Suprapubic skin (tissue), 4 donors: ENCODE measurements around the gene VSIG1. TPM values are rescaled to one million over a fixed set of nuclear protein-coding genes. Genes with fewer than 3 reads are reported as not detected.

Experiments used
- DNase-seq, 2 donors: peaks; one replicate each; pipeline ENCODE4 v3.0.0-alpha.2; 2019; ENCODE audit warnings: low spot score in 2 of 2
- H3K27ac ChIP-seq: fragments of 200-600 bp; sonication (generic); one replicate; pipeline ENCODE4 v1.5.1; 2019
- H3K27me3 ChIP-seq: fragments of 200-600 bp; sonication (generic); one replicate; pipeline ENCODE4 v1.5.1; 2019
- H3K36me3 ChIP-seq: fragments of 200-600 bp; sonication (generic); one replicate; pipeline ENCODE4 v1.5.1; 2019
- H3K4me1 ChIP-seq: fragments of 200-600 bp; sonication (generic); one replicate; pipeline ENCODE4 v1.5.1; 2019
- H3K4me3 ChIP-seq: fragments of 200-600 bp; sonication (generic); one replicate; pipeline ENCODE4 v1.5.1; 2019; ENCODE audit warnings: mild to moderate bottlenecking
- H3K9me3 ChIP-seq: fragments of 200-600 bp; sonication (generic); one replicate; pipeline ENCODE4 v1.5.1; 2019
- CTCF ChIP-seq, 2 donors: fragments of 200-600 bp in 1 of 2; fragments of 450-650 bp in 1 of 2; sonication (generic) in 1 of 2; IDR thresholded peaks; one replicate each; pipeline ENCODE4 v1.5.1; 2016 to 2019; ENCODE audit warnings: antibody characterized with exemption in 2 of 2, mild to moderate bottlenecking in 1 of 2, moderate library complexity in 1 of 2
- EP300 ChIP-seq: sonication (generic); formaldehyde crosslinking; IDR thresholded peaks from one replicate; pipeline ENCODE4 v1.6.1; 2017; ENCODE audit warnings: antibody characterized with exemption
- POLR2A ChIP-seq, 2 donors: fragments of 450-650 bp; IDR thresholded peaks; one replicate each; pipeline ENCODE4 v1.6.1; 2017; ENCODE audit warnings: antibody characterized with exemption in 2 of 2, mild to moderate bottlenecking in 2 of 2, moderate library complexity in 2 of 2
- POLR2AphosphoS5 ChIP-seq, 3 donors: sonication (generic); formaldehyde crosslinking; IDR thresholded peaks; one replicate each; pipeline ENCODE4 v1.6.1; 2017; ENCODE audit warnings: antibody characterized with exemption in 3 of 3
- WGBS: methylation state at CpG from one replicate; pipeline ENCODE4 v1.1.5; 2018; 5-methylcytosine and 5-hydroxymethylcytosine counted together
- total RNA-seq, 4 donors: library from RNA; depleted of rRNA; stranded (reverse); fragments of >200 nt; gene quantifications; one replicate each; pipeline ENCODE4 v1.1.0, GENCODE V29; 2016

Gene VSIG1
- total RNA-seq, 4 donors from 2014 or later: 0.34 to 0.55 TPM; not detected in 2

- Histone ChIP-seq H3K4me1 (no peaks in the 10 kb centered on the region), H3K9me3 (no peaks in the 10 kb centered on the region), H3K4me3 (no peak overlapping the region), H3K27me3 (no peaks in the 10 kb centered on the region), H3K36me3 (no peaks in the 10 kb centered on the region), H3K27ac (no peak overlapping the region)
- 60% methylated on average over 3 of the region's 3 CpGs for WGBS
- no peak for DNase-seq
- no peak for TF ChIP-seq EP300
- TF ChIP-seq POLR2AphosphoS5 (IDR thresholded peaks at IDR 0.05): no peak
- TF ChIP-seq CTCF (IDR thresholded peaks at IDR 0.05): no peak
- no peak for TF ChIP-seq POLR2A (IDR thresholded peaks at IDR 0.05)
Measured at GRCh38 chrX:108019382-108019875, 25.4 kb upstream of the VSIG1 start.

GRCh38 chrX:108020631-108021030 is 24.2 kb upstream of the VSIG1 start:
- H3K27ac ChIP-seq: no peak overlapping the region
- H3K36me3 ChIP-seq: no peaks in the 10 kb centered on the region
- no peak for DNase-seq
- H3K4me1 ChIP-seq: no peaks in the 10 kb centered on the region
- H3K4me3 ChIP-seq: no peak overlapping the region
- TF ChIP-seq EP300 (no peak), CTCF (IDR thresholded peaks at IDR 0.05) (peak in 1 of 2 donors; percentile 19)
- no peaks in the 10 kb centered on the region for H3K9me3 ChIP-seq
- WGBS: 8% methylated on average over 2 of the region's 2 CpGs
- H3K27me3 ChIP-seq: no peaks in the 10 kb centered on the region

GRCh38 chrX:108022491-108023089 is 22.3 kb upstream of the VSIG1 start:
- no peak for DNase-seq
- H3K27ac ChIP-seq: no peak overlapping the region
- H3K4me3 ChIP-seq: no peak overlapping the region
- H3K9me3 ChIP-seq: no peaks in the 10 kb centered on the region
- TF ChIP-seq EP300: no peak
- TF ChIP-seq CTCF (IDR thresholded peaks at IDR 0.05): no peak
- no peak for TF ChIP-seq POLR2A (IDR thresholded peaks at IDR 0.05)
- TF ChIP-seq POLR2AphosphoS5 (IDR thresholded peaks at IDR 0.05): no peak
- H3K4me1 ChIP-seq: no peaks in the 10 kb centered on the region
- WGBS: 47% methylated on average over 1 of the region's 1 CpG
- H3K27me3 ChIP-seq: no peaks in the 10 kb centered on the region
- H3K36me3 ChIP-seq: no peaks in the 10 kb centered on the region

GRCh38 chrX:108025376-108025775 is 19.5 kb upstream of the VSIG1 start:
- Histone ChIP-seq H3K4me3 (no peak overlapping the region), H3K4me1 (no peaks in the 10 kb centered on the region), H3K36me3 (no peaks in the 10 kb centered on the region), H3K27ac (no peak overlapping the region), H3K27me3 (no peaks in the 10 kb centered on the region), H3K9me3 (no peaks in the 10 kb centered on the region)
- 87% methylated on average over 1 of the region's 1 CpG for WGBS
- DNase-seq: no peak
- TF ChIP-seq POLR2AphosphoS5 (IDR thresholded peaks at IDR 0.05) (no peak), EP300 (no peak)

GRCh38 chrX:108025954-108026600 is 18.8 kb upstream of the VSIG1 start:
- TF ChIP-seq POLR2AphosphoS5 (IDR thresholded peaks at IDR 0.05): no peak
- no peak for TF ChIP-seq POLR2A (IDR thresholded peaks at IDR 0.05)
- no peak for TF ChIP-seq CTCF (IDR thresholded peaks at IDR 0.05)
- TF ChIP-seq EP300: no peak
- WGBS: 65% methylated on average over 2 of the region's 2 CpGs
- no peak for DNase-seq
- H3K36me3 ChIP-seq: no peaks in the 10 kb centered on the region
- H3K27ac ChIP-seq: no peak overlapping the region
- no peaks in the 10 kb centered on the region for H3K27me3 ChIP-seq
- H3K9me3 ChIP-seq: no peaks in the 10 kb centered on the region
- no peaks in the 10 kb centered on the region for H3K4me1 ChIP-seq
- no peak overlapping the region for H3K4me3 ChIP-seq
